Measurements from ENCODE around the gene COL25A1. TPM values are rescaled to one million over a fixed set of nuclear protein-coding genes. Genes with fewer than 3 reads are reported as not detected.

Gene COL25A1
- total RNA-seq, 6 donors from 2014 or later = 0.15 to 0.79 (median 0.27) TPM; not detected in 2

DNA sequence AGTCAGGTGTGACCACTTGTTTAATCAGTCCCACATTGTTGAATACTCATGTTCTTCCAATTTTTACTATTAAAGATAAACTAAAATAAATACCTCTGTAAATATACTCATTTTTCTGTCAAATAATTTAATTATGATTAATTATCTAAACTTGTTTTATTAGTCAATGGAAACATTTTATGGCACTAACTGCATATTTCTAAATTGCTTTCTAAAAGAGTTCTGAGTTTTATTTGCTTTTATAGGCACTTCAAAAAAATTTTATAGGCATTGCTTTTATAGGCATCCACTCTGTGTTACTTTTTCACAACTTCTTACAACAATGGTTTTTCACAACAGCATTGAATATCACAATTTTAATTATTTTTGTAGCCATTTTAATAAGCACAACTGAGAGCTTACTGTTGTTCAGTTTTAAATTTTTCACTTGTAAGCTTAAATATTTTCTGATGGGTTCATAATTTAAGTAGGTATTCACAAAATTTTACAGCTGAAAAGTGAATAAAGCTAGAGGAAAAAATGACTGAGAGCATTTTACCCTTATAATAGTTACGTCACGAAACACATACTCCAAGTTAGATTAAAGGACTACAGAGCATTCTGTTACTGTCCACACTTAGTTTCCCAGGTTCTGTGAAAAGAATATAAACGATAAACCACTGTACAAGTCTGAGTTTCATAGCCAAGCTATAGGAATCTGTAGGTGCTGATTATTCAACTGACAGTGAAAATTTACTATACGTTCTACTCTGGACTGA, 398.8 kb downstream of the COL25A1 start:
- H3K27ac ChIP-seq = no peak overlapping the region

DNA sequence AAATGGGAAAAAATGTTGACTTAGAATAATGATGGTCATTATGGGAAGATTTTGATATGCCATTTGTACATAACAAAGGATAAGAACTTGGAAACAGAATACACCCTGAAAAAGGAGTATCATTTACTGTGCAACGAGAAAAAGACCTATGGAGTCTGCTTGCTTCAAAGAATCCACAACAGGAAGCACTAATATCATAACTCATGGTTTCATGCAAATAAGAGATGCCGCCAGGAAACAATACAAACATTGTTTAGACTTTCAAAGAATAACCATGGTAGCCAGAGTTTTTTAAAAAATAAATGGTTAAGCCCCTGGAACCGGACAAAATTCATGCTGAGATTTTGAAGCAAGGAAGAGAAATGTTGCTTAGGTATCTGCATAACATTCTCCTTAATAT, 399.7 kb downstream of the COL25A1 start:
- WGBS, 2 donors = 47 to 50% methylated on average over 3 of the region's 3 CpGs
- Histone ChIP-seq H3K9me3 (no peaks in the 10 kb centered on the region), H3K27ac (no peak overlapping the region), H3K36me3 (no peaks in the 10 kb centered on the region), H3K4me3 (no peak overlapping the region), H3K4me1 (no peaks in the 10 kb centered on the region), H3K27me3 (no peaks in the 10 kb centered on the region)
- ATAC-seq (ENCODE audit: low FRiP score in 2 of 2) (no peak), DNase-seq (no peak)
- no peak for TF ChIP-seq POLR2A (IDR thresholded peaks at IDR 0.05)
- no peak for TF ChIP-seq EP300 (IDR thresholded peaks at IDR 0.05)
- TF ChIP-seq POLR2AphosphoS5 (IDR thresholded peaks at IDR 0.05) = no peak
- TF ChIP-seq, protein P1, sequence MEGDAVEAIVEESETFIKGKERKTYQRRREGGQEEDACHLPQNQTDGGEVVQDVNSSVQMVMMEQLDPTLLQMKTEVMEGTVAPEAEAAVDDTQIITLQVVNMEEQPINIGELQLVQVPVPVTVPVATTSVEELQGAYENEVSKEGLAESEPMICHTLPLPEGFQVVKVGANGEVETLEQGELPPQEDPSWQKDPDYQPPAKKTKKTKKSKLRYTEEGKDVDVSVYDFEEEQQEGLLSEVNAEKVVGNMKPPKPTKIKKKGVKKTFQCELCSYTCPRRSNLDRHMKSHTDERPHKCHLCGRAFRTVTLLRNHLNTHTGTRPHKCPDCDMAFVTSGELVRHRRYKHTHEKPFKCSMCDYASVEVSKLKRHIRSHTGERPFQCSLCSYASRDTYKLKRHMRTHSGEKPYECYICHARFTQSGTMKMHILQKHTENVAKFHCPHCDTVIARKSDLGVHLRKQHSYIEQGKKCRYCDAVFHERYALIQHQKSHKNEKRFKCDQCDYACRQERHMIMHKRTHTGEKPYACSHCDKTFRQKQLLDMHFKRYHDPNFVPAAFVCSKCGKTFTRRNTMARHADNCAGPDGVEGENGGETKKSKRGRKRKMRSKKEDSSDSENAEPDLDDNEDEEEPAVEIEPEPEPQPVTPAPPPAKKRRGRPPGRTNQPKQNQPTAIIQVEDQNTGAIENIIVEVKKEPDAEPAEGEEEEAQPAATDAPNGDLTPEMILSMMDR (IDR thresholded peaks at IDR 0.05) = no peak

More for the DNA sequence above, 398.8 kb downstream of the COL25A1 start:
- Histone ChIP-seq H3K9me3 (no peaks in the 10 kb centered on the region), H3K36me3 (no peaks in the 10 kb centered on the region), H3K27me3 (no peaks in the 10 kb centered on the region), H3K4me1 (no peaks in the 10 kb centered on the region), H3K4me3 (no peak overlapping the region)
- WGBS, 2 donors = 83 to 87% methylated on average over 4 of the region's 4 CpGs
- DNase-seq (no peak), ATAC-seq (ENCODE audit: low FRiP score in 2 of 2) (no peak)
- TF ChIP-seq, protein P1 (IDR thresholded peaks at IDR 0.05) = no peak
- TF ChIP-seq EP300 (IDR thresholded peaks at IDR 0.05) = no peak
- TF ChIP-seq POLR2A (IDR thresholded peaks at IDR 0.05) = no peak
- no peak for TF ChIP-seq POLR2AphosphoS5 (IDR thresholded peaks at IDR 0.05)

DNA sequence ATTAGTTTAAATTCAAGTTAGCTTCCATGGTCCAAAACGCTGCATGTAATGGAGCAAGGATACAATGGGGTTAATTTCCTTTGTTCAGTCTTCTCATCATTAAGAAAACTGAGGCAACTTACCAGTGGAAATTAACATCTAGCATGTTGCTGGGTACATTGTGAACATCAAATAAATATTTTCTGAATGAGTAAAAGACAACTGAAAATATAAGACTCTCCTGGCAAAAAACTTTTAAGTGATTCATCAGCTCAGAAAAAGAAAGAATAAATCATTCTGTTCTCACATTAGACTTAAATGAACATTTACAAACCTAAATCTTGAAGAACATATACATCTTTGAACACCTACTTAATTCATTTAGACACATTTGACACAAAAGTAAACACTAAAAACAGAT, 401.2 kb downstream of the COL25A1 start:
- ATAC-seq (ENCODE audit: low FRiP score in 2 of 2) = no peak
- no peaks in the 10 kb centered on the region for H3K36me3 ChIP-seq
- no peak for DNase-seq
- WGBS, 2 donors = 90 to 93% methylated on average over 1 of the region's 1 CpG
- no peaks in the 10 kb centered on the region for H3K27me3 ChIP-seq
- H3K4me1 ChIP-seq = no peaks in the 10 kb centered on the region
- H3K4me3 ChIP-seq = no peak overlapping the region
- H3K9me3 ChIP-seq = no peaks in the 10 kb centered on the region
- TF ChIP-seq, protein P1 (IDR thresholded peaks at IDR 0.05) = no peak
- no peak for TF ChIP-seq POLR2A (IDR thresholded peaks at IDR 0.05)
- no peak for TF ChIP-seq POLR2AphosphoS5 (IDR thresholded peaks at IDR 0.05)
- no peak for TF ChIP-seq EP300 (IDR thresholded peaks at IDR 0.05)
- H3K27ac ChIP-seq = no peak overlapping the region

DNA sequence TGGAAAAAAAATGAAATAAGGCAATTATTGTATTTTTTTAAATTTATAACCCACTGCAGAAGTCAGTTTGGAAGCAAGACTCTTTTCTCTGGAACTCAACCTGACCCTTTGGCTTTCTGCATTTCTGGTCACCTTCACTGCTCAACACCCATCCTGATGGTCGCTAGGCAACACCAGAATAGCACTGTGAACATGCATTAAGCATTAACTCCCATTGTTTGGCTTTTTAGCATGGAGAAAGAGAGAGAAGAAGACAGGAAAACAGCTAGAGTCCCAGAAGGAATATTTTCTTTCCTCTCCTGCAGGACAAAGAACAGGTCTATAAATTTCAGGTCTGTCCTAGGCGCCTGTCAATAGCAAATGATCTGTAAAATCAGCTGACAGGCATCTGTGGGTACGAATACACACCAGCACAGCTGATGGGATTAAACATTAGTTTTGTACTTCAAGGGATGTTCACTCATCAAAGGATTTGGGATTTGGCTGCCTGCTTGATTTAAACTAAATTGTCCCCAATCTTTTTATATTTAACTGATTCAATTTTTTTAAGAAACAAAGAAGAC, 402.4 kb downstream of the COL25A1 start:
- ATAC-seq (ENCODE audit: low FRiP score in 2 of 2) (no peak), DNase-seq (no peak)
- no peak for TF ChIP-seq EP300 (IDR thresholded peaks at IDR 0.05)
- TF ChIP-seq, protein P1 (IDR thresholded peaks at IDR 0.05) = no peak
- no peak for TF ChIP-seq POLR2A (IDR thresholded peaks at IDR 0.05)
- no peak for TF ChIP-seq POLR2AphosphoS5 (IDR thresholded peaks at IDR 0.05)
- Histone ChIP-seq H3K27me3 (no peaks in the 10 kb centered on the region), H3K9me3 (no peaks in the 10 kb centered on the region), H3K27ac (no peak overlapping the region), H3K4me1 (no peaks in the 10 kb centered on the region), H3K36me3 (no peaks in the 10 kb centered on the region), H3K4me3 (no peak overlapping the region)
- 67 to 72% methylated on average over 3 of the region's 3 CpGs for WGBS, 2 donors

Data from upper lobe of left lung (tissue), 6 donors.